A673 (cell line): ENCODE measurements around the gene TRIM36. TPM values are rescaled to one million over a fixed set of nuclear protein-coding genes. Genes with fewer than 3 reads are reported as not detected.
A peak's percentile ranks its signal among the peaks of the same experiment; 100 is the strongest.

Experiments
- BruUV-seq: library from RNA; stranded (reverse); fragments of 400-500 nt; replicated peaks from 2 replicates; lab custom pipeline; 2021; lab: Mats Ljungman, UMichigan
- CTCF ChIA-PET: fragments of 300-600 bp; sonication (Branson Sonifier 250); formaldehyde crosslinking; loops from one replicate; lab custom pipeline; 2022; ENCODE audit warnings: antibody characterized with exemption; lab: Charles Lee
- POLR2A ChIA-PET: fragments of 300-600 bp; sonication (Branson Sonifier 250); formaldehyde crosslinking; loops from one replicate; lab custom pipeline; 2022; ENCODE audit warnings: antibody characterized with exemption; ENCODE audit not compliant: low non-redundant PET; lab: Charles Lee
- DNase-seq: peaks from one replicate; pipeline ENCODE4 v3.0.0-alpha.2; 2015; ENCODE audit warnings: low spot score
- H3K27ac ChIP-seq: fragments of 200-600 bp; sonication (generic); 2 replicates; pipeline ENCODE4 v1.5.1; 2016; ENCODE audit warnings: mixed run types, low read depth, mild to moderate bottlenecking, mixed read lengths, antibody characterized with exemption, low read length; ENCODE audit not compliant: poor library complexity, severe bottlenecking
- H3K27me3 ChIP-seq: fragments of 200-600 bp; sonication (generic); replicated peaks from 2 replicates; pipeline ENCODE4 v1.6.1; 2017; ENCODE audit warnings: mixed run types, low read depth, mild to moderate bottlenecking, mixed read lengths, antibody characterized with exemption, low read length; ENCODE audit not compliant: insufficient read depth, poor library complexity
- H3K36me3 ChIP-seq: fragments of 200-600 bp; sonication (generic); 2 replicates; pipeline ENCODE4 v1.6.1; 2016; ENCODE audit warnings: mixed run types, mild to moderate bottlenecking, mixed read lengths, antibody characterized with exemption, low read length; ENCODE audit not compliant: insufficient read depth, poor library complexity, severe bottlenecking
- H3K4me1 ChIP-seq: fragments of 200-600 bp; sonication (generic); 2 replicates; pipeline ENCODE4 v1.6.1; 2017; ENCODE audit warnings: mixed run types, mild to moderate bottlenecking, mixed read lengths, antibody characterized with exemption, low read length; ENCODE audit not compliant: insufficient read depth, poor library complexity, severe bottlenecking
- H3K4me3 ChIP-seq: fragments of 200-600 bp; sonication (generic); 2 replicates; pipeline ENCODE4 v1.5.1; 2016; ENCODE audit warnings: low read depth, mixed run types, mild to moderate bottlenecking, mixed read lengths, low read length; ENCODE audit not compliant: poor library complexity, severe bottlenecking
- H3K9me3 ChIP-seq: fragments of 200-600 bp; sonication (generic); 2 replicates; pipeline ENCODE4 v1.6.1; 2016; ENCODE audit warnings: mixed run types, low read depth, mild to moderate bottlenecking, mixed read lengths, antibody characterized with exemption, low read length; ENCODE audit not compliant: poor library complexity, severe bottlenecking
- EZH2 ChIP-seq: fragments of 200-600 bp; sonication (generic); IDR thresholded peaks from 2 replicates; pipeline ENCODE4 v1.6.1; 2017; ENCODE audit warnings: borderline replicate concordance, low read depth, mild to moderate bottlenecking, mixed read lengths, antibody characterized with exemption, low read length; ENCODE audit not compliant: poor library complexity, severe bottlenecking
- intact Hi-C: fragments of 100-400 bp; cut with micrococcal nuclease; formaldehyde crosslinking; loops from one replicate; pipeline ENCODE4 v1.10.0; 2022; ENCODE audit not compliant: unreplicated experiment
- total RNA-seq: library from RNA; stranded (reverse); gene quantifications from 2 replicates; pipeline ENCODE4 v1.2.3, GENCODE V29; 2021
- TF ChIP-seq, protein P1 (sequence below): fragments of 300-800, 200-600 bp; sonication (generic); conservative IDR thresholded peaks from 2 replicates; pipeline ENCODE4 v1.5.1; 2017; ENCODE audit warnings: low read depth, mild to moderate bottlenecking, antibody characterized with exemption, low read length, moderate library complexity, mixed read lengths

Gene TRIM36
- total RNA-seq, 1 experiment from 2014 or later, result 16.8 TPM

GRCh38 chr5:115096034-115096769 is 73.5 kb downstream of the TRIM36 start:
- H3K4me1 ChIP-seq, result peaks cover 3% of the 10 kb centered on the region
- TF ChIP-seq, protein P1, sequence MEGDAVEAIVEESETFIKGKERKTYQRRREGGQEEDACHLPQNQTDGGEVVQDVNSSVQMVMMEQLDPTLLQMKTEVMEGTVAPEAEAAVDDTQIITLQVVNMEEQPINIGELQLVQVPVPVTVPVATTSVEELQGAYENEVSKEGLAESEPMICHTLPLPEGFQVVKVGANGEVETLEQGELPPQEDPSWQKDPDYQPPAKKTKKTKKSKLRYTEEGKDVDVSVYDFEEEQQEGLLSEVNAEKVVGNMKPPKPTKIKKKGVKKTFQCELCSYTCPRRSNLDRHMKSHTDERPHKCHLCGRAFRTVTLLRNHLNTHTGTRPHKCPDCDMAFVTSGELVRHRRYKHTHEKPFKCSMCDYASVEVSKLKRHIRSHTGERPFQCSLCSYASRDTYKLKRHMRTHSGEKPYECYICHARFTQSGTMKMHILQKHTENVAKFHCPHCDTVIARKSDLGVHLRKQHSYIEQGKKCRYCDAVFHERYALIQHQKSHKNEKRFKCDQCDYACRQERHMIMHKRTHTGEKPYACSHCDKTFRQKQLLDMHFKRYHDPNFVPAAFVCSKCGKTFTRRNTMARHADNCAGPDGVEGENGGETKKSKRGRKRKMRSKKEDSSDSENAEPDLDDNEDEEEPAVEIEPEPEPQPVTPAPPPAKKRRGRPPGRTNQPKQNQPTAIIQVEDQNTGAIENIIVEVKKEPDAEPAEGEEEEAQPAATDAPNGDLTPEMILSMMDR, result no peak
- TF ChIP-seq EZH2, result no peak
- no peak overlapping the region for H3K27ac ChIP-seq
- no peak overlapping the region for H3K4me3 ChIP-seq
- no TSS peak for BruUV-seq
- DNase-seq, result peak; percentile 15
- ChIA-PET CTCF (interaction anchor here (0.6 to 0.7 kb wide), 4 partner anchors 160 to 745 kb away, joined by 5 read pairs; partner anchors contain the start of genes AP3S1 and ATG12), POLR2A (no interaction called here)
- H3K27me3 ChIP-seq, result no peaks in the 10 kb centered on the region
- intact Hi-C loops, result loop anchor here (5.0 kb wide), 2 partner anchors 76 to 491 kb away; no protein-coding TSS in a partner anchor
- H3K9me3 ChIP-seq, result no peaks in the 10 kb centered on the region
- H3K36me3 ChIP-seq, result no peaks in the 10 kb centered on the region

DNA sequence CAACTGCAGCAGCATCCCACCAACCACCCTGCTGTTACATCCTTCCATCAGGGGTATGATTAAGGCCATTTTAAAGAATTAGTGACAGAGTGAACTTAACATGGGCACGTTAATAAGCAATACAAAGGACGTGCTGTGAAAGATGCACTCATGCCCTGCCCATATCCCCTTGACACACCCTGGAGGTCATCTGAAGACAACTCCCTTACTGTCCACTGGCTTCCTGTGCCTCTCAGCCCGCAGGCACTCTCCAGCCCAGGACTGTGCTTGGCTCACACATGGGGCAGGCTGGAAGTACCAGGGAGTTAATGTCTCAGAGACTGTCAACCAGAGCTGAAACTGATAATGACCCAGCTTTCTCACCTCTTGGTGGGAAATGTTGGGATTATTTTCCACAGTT is 81.8 kb downstream of the TRIM36 start:
- Histone ChIP-seq H3K9me3 (no peaks in the 10 kb centered on the region), H3K27me3 (no peaks in the 10 kb centered on the region), H3K36me3 (no peaks in the 10 kb centered on the region), H3K4me3 (no peak overlapping the region), H3K4me1 (peaks cover 25% of the 10 kb centered on the region), H3K27ac (no peak overlapping the region)
- TF ChIP-seq, protein P1, result no peak
- TF ChIP-seq EZH2, result no peak
- ChIA-PET CTCF (no interaction called here), POLR2A (no interaction called here)
- intact Hi-C loops, result no loop called here
- no TSS peak for BruUV-seq
- no peak for DNase-seq

DNA sequence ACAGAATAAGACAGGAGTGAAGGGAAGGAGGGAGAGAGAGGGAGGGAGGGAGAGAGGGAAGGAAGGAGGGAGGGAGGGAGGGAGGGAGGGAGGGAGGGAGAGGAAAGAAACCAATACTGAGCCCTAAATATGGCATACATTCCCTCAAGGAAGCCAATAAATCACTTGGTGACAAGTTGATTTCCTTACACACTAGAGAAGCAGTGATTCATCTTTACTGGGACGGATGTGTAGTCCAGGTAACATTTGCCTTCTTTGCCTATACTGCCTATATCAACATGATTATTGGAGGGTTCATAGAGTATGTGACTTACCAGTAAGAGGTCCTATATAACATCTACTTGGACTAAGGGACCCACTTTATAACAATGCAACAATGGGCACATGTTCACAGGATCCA is 83.2 kb downstream of the TRIM36 start:
- H3K27ac ChIP-seq, result no peak overlapping the region
- no peaks in the 10 kb centered on the region for H3K9me3 ChIP-seq
- H3K4me3 ChIP-seq, result no peak overlapping the region
- H3K4me1 ChIP-seq, result peaks cover 25% of the 10 kb centered on the region
- no peak for TF ChIP-seq EZH2
- TF ChIP-seq, protein P1, result no peak
- no TSS peak for BruUV-seq
- H3K27me3 ChIP-seq, result no peaks in the 10 kb centered on the region
- ChIA-PET CTCF (no interaction called here), POLR2A (no interaction called here)
- no peak for DNase-seq
- H3K36me3 ChIP-seq, result no peaks in the 10 kb centered on the region
- intact Hi-C loops, result no loop called here
